ENCODE measurements around the gene NAALADL2.

DNA sequence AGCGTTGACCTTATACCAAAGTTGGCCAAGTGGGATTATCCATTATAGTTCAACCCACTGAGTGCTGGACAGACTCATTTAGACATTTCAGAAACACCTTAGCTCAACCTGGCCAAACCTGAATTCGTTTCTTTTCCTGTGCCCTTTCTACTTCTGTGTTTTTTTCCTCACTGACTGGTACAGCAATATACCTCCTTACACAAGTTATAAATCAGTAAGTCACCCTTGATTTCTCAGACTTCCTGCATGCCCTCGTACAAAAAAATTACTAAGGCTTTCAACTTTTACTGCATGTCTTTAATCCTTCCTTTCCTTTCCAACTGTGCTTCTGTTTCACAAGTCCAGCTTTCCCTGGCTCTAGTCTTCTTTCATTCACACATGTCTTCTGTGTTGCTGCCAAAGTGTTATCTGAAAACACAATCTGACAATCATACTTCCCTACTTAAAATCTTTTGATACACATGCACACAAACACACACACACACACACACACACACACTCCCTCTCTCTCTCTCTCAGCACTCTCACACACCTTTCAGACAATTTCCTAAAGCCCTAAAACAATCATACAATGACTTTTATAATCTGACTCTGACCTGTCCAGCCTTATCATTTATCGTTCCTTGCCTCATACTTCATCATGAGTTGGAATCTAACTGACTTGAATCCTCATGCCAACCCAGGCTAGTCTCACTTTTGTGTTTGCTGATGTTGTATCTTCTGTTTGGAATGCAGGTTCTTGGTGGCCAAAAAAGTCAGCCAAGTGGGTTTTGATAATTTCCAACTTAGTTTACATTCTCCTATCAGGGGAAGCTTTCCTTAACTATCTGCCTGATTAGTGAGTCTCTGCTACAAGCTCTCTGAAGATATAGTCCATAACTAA, 436.4 kb downstream of the NAALADL2 start:
- TF ChIP-seq, protein P1, sequence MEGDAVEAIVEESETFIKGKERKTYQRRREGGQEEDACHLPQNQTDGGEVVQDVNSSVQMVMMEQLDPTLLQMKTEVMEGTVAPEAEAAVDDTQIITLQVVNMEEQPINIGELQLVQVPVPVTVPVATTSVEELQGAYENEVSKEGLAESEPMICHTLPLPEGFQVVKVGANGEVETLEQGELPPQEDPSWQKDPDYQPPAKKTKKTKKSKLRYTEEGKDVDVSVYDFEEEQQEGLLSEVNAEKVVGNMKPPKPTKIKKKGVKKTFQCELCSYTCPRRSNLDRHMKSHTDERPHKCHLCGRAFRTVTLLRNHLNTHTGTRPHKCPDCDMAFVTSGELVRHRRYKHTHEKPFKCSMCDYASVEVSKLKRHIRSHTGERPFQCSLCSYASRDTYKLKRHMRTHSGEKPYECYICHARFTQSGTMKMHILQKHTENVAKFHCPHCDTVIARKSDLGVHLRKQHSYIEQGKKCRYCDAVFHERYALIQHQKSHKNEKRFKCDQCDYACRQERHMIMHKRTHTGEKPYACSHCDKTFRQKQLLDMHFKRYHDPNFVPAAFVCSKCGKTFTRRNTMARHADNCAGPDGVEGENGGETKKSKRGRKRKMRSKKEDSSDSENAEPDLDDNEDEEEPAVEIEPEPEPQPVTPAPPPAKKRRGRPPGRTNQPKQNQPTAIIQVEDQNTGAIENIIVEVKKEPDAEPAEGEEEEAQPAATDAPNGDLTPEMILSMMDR (IDR thresholded peaks at IDR 0.05): no peak
- TF ChIP-seq POLR2A (IDR thresholded peaks at IDR 0.05; ENCODE audit: low read length): no peak
- no peak for TF ChIP-seq RAD21 (conservative IDR thresholded peaks at IDR 0.05 in 1 of 2, IDR thresholded peaks at IDR 0.05 in 1 of 2)
- TF ChIP-seq RARB (CRISPR knock-in tag; IDR thresholded peaks at IDR 0.05): no peak
- TF ChIP-seq FOSL2 (IDR thresholded peaks at IDR 0.05): no peak
- no peak for TF ChIP-seq FOSL2 (CRISPR knock-in tag; IDR thresholded peaks at IDR 0.05)
- no peak for TF ChIP-seq JUN (IDR thresholded peaks at IDR 0.05)
- no peak for TF ChIP-seq NR3C1 (IDR thresholded peaks at IDR 0.05)
- TF ChIP-seq HEYL (CRISPR knock-in tag; IDR thresholded peaks at IDR 0.05): no peak
- TF ChIP-seq ZFP36 (IDR thresholded peaks at IDR 0.05; ENCODE audit: borderline replicate concordance, partially characterized antibody): no peak
- TF ChIP-seq EP300 (IDR thresholded peaks at IDR 0.05): no peak

Measured in A549 (cell line).